T-helper 2 cell treated with Interferon-gamma antibody and Interleukin-4, amounts not matched to agents 100 ng/mL and 5 ng/mL, for 36 hours (primary cell): ENCODE results near the gene CRTC3. TPM values are rescaled to one million over a fixed set of nuclear protein-coding genes. Genes with fewer than 3 reads are reported as not detected.

Experiments used
- intact Hi-C: fragments of 100-400 bp; cut with micrococcal nuclease; formaldehyde crosslinking; loops from one replicate; pipeline ENCODE4 v1.15.1; 2023
- total RNA-seq: library from RNA; stranded (reverse); gene quantifications from 2 replicates; pipeline ENCODE4 v1.2.3, GENCODE V29; 2022

The CRTC3 gene
- total RNA-seq, 1 donor from 2014 or later = 106 TPM

DNA sequence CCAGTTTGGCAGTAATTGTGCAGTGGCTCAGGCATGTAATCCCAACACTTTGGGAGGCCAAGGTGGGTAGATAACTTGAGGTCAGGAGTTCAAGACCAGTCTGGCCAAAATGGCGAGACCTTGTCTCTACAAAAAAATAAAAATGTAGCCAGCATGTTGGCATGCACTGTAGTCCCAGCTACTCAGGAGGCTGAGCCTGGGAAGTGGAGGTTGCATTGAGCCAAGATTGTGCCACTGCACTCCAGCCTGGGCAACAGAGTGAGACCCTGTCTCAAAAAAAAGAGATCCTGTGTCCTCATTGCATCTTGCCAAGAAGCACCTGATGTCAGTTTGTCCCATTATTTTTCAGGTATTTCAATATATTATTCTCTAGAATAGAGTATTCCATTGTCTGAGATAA lies 61.8 kb downstream of the CRTC3 start:
- intact Hi-C loops = no loop called here

DNA sequence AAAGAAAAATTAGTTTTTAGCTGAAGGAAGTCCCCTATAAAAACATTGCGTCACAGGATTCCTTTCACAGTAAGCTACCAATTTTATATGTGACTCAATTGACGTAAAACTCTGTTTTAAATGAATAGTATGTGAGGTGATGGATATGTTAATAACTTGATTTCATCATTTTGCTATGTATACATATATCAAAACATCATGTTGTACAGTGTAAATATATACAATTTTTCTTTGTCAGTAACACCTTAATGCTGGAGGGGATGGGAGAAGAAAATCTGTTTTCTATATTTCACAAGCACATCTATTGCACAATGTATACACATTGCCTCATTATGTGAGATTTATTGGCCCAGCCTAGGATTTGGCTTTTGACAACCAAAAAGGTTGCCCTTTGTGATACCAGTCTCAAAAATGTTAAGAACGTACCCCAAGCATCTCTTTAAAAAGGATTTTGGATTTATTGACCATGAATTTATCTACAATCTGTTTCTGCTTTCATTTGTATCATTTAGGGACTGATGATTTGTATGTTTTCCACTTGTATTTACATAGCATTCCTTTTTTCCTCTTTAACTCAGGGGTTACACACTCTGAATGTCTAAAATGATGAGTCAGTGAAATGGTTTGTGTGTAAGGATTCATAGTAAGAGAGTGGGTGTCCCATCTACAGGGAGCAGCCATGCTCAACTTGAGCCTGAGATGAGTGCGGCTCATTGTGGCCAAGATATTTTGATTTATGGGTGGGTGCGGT lies 62.6 kb downstream of the CRTC3 start:
- intact Hi-C loops = no loop called here

DNA sequence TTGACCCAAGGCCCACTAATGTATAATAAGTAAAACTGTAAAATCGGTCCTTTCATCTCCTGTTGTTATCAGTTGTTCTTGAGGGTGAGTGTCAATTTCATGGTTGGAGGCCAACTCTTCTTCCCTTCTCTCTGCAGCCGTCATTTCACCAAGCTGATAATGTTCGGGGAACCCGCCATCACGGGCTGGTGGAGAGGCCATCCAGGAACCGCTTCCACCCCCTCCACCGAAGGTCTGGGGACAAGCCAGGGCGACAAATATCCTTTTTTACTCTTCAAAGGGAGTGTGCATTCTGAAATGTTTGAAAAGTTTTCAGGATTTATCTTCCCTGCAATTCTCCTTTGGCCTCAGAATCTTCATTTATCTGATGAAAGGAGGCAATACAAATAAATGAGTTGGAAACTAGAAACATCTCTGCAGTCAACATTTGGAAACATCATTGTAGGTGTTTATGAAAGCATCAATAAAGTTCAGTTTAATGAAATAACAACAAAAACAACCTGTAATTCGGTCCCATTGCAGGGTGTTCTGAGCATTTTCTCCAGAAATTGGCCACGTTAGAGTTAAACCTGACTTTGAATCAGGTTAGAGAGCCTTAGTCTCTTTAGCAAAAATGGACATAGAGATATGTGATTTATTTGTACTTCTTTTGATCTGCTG lies 63.9 kb downstream of the CRTC3 start:
- intact Hi-C loops = loop anchor here (1.0 kb wide), 2 partner anchors 12 to 29 kb away; no protein-coding TSS in a partner anchor

DNA sequence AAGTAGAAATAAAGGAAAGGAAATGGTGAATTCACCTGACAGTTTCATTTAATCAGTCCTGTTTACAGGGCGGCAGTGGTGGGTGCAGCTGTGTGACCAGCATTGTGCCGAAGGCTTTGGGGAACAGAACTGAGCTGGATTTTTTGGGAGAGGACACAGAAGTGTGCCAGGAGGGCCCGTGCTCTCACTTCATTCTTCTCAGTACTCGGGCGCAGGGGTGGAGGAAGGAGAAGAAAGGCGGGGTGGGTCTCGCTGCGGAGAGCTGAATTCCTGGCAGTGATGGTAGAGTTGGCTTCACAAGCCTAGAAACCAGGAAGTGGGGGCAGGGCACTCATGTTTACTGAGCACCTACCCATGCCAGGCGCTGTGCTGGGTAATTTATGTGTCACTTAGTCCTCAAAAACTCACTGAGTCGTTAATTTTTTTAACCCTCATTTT lies 64.6 kb downstream of the CRTC3 start:
- intact Hi-C loops = loop anchor here (1.0 kb wide), 2 partner anchors 13 to 30 kb away; no protein-coding TSS in a partner anchor

DNA sequence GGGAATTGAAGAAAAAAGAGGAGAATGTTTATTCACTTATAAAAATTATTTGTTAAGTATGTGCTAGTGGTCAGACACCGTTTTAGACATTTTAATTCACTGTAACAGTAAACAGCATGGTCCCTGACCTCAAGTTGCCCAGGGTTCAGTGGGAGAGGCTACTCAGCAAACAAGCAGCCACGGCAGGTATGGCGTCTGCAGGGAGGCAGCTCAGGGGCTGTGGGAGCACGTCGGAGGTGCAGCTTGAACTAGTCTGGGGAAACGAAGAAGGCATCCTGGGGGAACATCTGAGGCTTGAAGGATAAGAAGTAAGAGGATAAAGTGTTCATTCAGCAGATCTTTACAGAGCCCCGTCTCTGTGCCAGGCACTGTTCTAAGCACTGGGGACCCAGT lies 66.0 kb downstream of the CRTC3 start:
- intact Hi-C loops = loop anchor here (2.0 to 5.0 kb wide), 3 partner anchors 21 to 337 kb away; partner anchors contain the start of gene HDDC3

DNA sequence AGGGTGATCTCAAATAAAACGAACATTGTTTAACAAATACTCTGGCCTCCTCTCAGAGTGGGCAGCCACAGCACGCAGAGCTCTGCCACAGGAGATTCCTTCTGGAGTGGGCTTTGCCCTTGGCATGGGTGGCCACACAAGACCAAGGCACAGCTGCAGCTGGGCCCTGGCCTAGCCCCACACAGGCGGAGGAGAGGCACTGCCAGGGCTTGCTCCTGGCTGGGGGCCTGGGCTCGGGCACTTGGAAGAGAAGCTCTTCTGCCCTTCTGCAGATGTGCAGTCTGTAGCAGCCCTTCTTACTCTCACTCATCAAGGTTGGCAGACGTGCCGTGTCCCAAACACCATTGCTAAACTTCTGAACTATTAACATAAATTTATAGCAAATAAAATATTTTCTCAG lies 67.2 kb downstream of the CRTC3 start:
- intact Hi-C loops = loop anchor here (2.0 to 5.0 kb wide), 3 partner anchors 22 to 336 kb away; partner anchors contain the start of gene HDDC3

DNA sequence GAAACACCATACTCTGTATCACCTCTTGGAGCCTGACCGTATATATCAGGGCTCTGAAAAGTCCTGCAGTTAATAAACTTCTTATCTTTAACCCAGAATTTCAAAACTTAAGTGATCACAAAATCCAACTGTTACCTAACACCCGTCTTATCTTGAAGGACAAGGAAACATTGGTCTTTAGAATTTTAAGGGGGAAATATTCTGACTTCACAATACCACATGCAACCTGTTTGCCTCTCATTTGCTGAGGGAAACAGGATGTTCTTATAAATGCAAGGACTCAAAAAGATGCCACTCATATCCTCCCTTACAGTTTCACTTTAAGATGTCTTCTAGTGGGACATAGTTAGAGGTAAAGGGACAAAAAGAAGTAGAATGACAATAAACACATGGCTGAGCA lies 67.9 kb downstream of the CRTC3 start:
- intact Hi-C loops = loop anchor here (2.0 to 5.0 kb wide), 3 partner anchors 23 to 335 kb away; partner anchors contain the start of gene HDDC3

DNA sequence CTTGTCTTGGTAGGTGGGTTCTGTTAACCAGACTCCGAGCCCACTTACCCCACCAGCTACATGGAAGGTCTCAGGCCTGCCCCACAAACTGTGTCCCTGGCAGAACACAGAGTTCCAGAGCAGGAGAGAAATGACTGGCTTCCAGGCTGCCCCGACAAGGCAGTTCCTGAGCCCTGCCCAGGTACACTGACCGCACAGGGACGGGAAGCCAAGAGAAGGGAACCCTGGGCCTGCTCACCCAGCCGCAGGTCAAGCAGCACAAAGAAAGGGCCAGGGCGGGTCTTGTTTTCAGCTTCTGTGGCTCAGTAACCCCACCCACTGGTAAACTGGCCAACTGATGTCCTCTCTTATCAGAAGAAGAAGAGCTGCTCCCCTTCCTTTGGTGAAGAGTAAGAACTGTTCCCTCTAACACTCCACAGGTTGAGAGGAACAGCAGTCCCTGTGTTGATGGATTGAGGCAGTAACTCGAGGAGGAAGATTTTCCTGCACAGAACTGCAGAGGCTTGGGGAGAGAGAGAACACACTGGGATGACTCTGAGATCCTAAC lies 68.4 kb downstream of the CRTC3 start:
- intact Hi-C loops = loop anchor here (5.0 kb wide), 1 partner anchor 66 kb away; no protein-coding TSS in a partner anchor

DNA sequence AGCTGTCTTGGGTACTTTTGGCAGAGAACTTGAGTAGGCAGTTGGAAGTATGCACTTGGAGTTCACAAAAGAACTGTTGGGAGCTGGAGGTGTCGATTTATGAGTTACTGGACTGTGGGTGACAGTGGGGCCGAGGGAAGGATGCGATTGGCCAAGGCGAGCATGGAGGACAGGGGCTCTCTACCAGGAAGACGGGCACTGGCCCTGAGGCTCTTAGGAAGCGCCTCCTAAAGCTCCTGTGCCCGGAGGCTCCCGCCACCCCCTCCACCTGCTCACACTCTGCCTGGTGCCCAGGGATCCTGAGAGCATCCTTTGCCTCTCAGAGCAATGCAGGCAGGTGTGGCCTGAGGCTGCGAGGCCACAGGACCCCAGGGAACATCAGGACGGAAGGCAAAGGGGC lies 69.0 kb downstream of the CRTC3 start:
- intact Hi-C loops = loop anchor here (5.0 kb wide), 1 partner anchor 66 kb away; no protein-coding TSS in a partner anchor

DNA sequence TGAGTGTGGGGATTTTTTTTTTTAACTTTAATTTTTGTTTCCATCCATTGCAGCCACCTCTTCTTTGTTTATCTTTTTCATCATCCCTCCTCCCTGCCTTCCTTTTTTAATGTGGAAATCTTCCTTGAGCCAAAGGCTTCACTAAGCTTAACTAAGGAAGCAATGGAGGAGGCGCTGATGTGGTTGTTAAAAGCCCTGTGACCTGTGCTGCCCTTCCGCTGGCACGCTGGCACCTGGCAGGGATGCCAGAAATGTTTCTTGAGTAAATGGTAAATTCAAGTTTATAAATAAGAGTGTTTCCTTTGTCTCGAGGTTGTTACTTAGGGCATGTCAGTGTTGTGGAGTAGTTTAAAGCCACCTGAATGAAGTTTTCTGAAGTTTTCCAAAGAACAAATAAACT lies 69.4 kb downstream of the CRTC3 start:
- intact Hi-C loops = loop anchor here (5.0 kb wide), 1 partner anchor 67 kb away; no protein-coding TSS in a partner anchor

DNA sequence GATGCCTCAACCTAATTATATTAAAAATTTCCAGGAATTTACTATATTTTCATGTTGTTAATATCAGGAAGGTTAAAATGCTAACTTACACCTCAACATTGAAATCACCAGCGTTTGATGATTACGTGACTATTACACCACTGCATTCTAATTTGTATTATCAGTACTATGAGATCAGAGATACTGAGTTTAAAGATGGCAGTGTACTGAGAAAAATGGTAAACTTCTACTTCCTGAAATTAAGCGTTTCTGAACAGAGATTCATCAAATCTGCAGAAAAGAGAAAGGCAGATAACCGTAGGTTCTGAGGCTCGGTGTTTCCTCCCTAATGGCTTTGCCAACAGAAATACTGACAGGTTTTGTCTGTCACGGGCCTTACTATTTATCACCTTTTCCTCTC lies 69.9 kb downstream of the CRTC3 start:
- intact Hi-C loops = loop anchor here (5.0 kb wide), 1 partner anchor 67 kb away; no protein-coding TSS in a partner anchor

DNA sequence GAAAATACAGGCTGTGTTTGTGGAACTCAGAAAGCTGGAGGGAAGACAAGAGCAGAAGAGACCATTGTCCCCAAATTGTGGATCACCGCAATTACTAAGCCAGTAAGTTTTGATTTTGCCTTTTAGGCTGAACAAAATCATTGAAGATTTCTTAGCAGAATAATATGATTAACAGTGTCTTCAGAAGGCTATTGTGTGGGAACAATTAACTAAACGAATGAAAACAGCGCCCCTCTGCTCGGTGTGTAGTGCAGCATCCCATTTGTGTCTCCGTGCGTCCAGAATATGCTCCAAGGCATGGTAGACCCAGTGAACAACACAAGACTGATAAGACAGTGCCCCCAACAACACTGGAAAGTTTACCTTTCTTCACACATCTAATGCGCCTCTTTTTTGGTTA lies 71.2 kb downstream of the CRTC3 start:
- intact Hi-C loops = no loop called here

DNA sequence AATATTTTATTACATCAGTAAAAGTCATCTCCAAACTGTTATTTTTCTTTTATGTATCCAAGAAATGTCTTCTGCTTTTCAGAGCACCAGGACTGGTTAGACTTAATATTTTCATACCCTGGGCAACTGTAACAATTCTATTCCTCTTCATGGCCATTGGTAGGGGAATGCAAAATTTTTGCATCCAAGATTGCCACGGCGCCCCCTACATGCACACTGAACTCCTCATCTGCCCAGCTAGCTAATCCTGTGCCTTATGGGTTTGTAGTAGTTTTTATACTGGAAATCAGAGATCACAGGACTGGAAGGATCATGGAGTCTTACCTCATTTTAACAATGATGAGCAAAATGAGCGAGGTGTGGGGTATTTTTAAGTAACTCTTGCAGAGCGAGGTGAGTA lies 74.2 kb downstream of the CRTC3 start:
- intact Hi-C loops = no loop called here

DNA sequence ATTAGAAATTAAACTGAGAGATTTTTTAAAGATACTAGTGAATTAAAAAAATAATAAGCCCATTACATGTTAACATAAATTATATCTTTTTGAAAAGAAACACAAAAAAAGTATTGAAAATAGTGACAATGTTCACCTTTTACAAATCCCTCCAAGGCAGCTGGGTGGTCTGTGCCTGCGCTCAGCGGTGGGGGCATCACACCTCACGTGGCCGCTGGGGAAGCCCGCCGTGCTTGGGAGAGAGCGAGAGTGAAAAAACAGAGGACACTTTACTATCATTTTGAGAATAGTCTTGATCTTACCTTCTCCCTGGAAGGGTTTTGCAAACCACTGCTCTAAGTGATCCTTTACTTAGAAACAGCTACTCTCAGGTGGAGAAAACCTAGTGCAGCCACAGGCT lies 76.9 kb downstream of the CRTC3 start:
- intact Hi-C loops = no loop called here

DNA sequence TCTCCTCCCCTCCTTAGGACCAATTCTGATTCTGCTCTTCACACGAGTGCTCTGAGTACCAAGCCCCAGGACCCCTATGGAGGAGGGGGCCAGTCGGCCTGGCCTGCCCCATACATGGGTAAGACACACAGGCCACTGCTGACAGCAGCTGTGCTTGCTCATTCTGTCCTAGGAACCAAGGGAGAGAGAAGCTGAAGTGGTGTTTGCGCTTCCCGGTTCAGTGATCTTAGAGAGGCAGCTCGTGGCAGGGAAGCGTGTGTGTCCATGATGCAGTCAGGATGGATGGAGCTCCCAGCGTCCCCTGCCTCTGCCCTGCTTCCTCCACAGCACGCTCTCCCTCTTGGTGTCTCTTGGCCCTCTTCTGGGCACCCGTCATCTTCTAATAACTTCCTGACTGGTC lies 77.6 kb downstream of the CRTC3 start:
- intact Hi-C loops = no loop called here

DNA sequence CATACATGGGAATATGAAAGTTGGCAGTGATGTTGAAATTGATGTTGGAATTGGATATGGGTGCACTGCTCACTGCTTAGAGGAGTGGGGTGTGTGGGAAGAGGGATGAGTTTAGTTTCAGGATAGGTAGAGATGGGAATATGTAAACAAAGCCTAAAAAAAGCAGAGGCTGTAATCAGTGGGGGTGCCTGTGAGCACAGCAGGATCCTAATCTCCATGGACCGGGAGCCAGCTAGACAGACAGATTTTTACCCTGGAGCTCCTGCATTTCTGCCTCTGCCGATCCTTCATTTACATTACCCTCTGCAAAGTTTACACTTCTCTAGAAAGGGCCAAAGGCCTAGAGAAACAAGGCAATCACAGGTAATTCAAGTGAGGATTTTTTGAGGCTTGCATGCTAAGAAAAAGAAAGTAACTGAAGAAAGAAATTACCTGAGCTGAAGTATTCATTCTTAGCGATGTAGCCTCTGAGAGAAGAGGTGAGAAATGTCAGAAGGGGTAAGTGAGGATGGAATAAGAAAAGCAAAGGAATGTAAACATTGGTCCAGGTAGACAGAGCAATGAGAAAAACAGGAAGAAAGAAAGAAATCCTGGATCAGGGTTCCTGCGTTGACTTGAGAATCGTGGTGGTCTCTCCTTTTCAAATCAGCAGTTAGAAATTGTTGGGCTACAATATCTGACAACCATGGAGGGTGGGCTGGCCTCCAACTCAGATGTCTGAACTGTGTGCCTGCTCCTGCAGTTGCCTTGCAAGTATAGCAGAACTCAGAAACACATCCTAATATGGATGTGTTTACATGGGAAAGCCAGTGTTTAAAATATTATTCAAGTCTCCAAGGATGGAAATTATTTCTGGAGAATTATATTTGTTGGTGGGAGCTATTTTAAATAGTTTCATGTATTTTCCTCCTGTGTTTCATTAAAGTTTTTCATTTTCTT lies 79.8 kb downstream of the CRTC3 start:
- intact Hi-C loops = loop anchor here (10.0 kb wide), 1 partner anchor 305 kb away; no protein-coding TSS in a partner anchor

DNA sequence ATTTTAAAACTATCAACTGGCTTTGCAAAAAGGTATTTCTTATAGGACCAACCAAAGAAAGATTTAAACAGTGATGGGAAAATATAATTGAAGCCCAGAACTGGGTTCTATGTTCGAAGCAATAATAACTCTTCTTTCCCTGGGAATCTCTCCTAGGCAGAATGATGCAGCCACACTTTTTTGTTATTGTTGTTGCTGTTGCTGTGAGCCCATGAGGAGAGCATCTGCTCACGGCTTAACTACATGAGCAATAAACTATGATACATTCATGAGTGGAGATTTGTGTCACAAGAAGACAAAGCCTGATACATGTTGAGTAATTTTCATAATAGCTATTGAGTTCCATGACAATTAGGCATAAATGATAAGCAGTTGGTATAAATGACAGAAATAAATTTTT lies 80.5 kb downstream of the CRTC3 start:
- intact Hi-C loops = loop anchor here (10.0 kb wide), 1 partner anchor 305 kb away; no protein-coding TSS in a partner anchor

DNA sequence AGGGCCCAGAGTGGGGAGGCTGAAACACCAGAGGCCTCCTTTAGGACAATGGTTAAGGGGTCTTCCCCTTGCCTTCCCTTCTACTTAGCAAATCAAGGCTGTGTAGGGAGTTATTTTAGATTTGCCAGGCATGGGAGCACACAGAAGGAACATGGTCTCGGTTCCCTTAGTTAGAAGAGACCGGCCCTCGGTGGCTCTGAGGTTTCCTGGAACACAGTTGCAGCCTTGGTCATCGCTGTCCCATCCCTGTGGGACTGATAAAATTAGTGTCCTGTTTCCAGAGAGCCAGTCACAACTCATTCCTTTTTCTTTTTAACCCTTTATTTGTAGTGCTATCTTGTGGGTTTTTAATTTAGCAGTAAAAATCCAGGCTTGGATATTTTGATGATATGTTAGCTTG lies 81.4 kb downstream of the CRTC3 start:
- intact Hi-C loops = loop anchor here (10.0 kb wide), 1 partner anchor 306 kb away; no protein-coding TSS in a partner anchor

DNA sequence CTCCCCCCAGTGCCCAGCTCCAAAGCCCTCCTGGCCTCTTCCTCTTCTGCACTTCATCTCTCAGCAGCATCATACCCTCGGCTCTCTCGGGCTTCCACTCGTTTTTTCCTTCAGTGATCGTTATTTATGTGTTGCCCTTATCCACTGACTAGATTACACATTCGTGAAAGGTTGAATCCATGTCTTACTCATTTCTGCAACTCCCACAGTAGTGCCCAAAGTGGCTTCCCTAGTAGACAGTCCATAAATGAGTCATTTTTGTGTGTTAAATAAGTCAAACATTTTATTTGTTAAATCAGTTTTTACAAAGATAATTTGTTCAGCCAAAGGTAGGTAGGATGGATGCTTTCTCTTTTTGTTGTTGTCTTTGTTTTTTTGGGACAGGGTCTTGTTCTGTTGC lies 87.4 kb downstream of the CRTC3 start:
- intact Hi-C loops = loop anchor here (10.0 kb wide), 1 partner anchor 312 kb away; no protein-coding TSS in a partner anchor

DNA sequence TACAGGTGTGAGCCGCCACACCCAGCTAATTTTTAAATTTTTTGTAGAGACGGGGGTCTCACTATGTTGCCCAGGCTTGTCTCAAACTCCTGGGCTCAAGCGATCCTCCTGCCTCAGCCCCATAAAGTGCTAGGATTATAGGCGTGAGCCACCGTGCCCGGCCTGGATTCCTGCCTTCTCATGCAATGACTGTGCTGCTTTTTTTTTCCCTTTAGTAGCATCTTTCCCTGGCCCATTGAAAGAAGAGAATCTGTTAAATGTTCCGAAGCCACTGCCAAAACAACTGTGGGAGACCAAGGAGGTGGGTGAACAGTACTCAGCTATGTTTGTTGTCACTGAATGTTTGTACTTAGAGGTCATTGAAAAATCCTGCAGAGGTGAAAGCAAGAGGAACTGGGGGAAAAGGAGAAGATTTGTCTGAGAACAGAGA lies 88.0 kb downstream of the CRTC3 start:
- intact Hi-C loops = loop anchor here (10.0 kb wide), 1 partner anchor 313 kb away; no protein-coding TSS in a partner anchor
